ENCODE data around the gene CMKLR1. TPM values are rescaled to one million over a fixed set of nuclear protein-coding genes. Genes with fewer than 3 reads are reported as not detected.

CMKLR1 gene
- total and polyA plus RNA-seq, 10 of the 15 experiments (the other 5 are each of a cell fraction or from before 2014, with no cell fraction given): 13.8 to 52.3 (median 26.2) TPM

DNA sequence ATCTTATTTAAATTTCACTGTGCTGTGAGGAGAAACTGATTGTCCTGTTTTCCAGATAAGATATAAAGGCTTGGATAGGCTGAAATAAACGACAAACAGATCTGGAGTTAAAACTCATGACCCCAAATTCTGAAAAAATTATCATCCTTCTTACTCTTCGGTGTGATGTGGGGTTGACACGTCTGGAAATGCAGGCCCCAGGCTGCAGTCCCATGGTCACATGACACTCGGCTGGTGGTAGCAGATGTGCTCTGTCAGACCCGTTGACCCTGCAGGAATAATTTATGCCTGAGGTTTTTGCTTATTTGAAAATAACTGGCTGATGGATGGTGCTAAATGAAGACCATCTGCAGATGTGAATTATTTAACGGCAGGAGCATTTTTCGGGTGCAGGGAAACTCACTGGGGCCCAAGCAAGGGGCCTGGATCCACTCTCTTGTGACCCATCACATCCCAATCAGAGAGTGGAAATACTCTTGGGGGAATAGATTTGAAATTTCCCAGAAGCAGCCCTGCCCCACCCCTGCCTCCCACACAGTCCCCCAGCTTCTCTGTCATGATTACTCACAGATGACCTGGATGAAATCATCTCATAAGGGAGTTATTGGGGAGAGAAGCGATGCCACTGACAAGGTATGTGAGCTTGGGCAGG, 47.7 kb upstream of the CMKLR1 start:
- 27% methylated on average over 8 of the region's 8 CpGs for WGBS (ENCODE audit: insufficient coverage, insufficient replicate concordance, low lambda C conversion rate, missing lambda C conversion rate)
- no peak for FAIRE-seq

More for the DNA sequence above, 47.7 kb upstream of the CMKLR1 start:
- BruUV-seq (replicated peaks): no TSS peak
- CTCF ChIA-PET: no interaction called here
- Histone ChIP-seq H3K4me3 (no peak overlapping the region), H3K79me2 (ENCODE audit: control insufficient read depth, insufficient read depth, low read length) (no peaks in the 10 kb centered on the region), H4K20me1 (ENCODE audit: control insufficient read depth, insufficient read depth) (no peaks in the 10 kb centered on the region), H3K4me2 (ENCODE audit: control insufficient read depth, insufficient read depth) (no peak overlapping the region), H3K36me3 (ENCODE audit: control insufficient read depth in 2 of 2, insufficient read depth in 2 of 2, low read length in 1 of 2) (no peaks in the 10 kb centered on the region), H3K4me1 (ENCODE audit: control insufficient read depth, insufficient read depth, low read length) (no peaks in the 10 kb centered on the region), H3K9ac (ENCODE audit: control insufficient read depth, insufficient read depth, low read length) (no peak overlapping the region), H3K27ac (ENCODE audit: control insufficient read depth, insufficient read depth) (no peak overlapping the region), H3K9me3 (replicated peaks; ENCODE audit: control insufficient read depth, insufficient read depth, low read length) (peaks cover 2% of the 10 kb centered on the region; the same call in 2 of the 3 replicates), H3K27me3 (replicated peaks in 1 of 2; ENCODE audit: control insufficient read depth in 2 of 2, insufficient read depth in 2 of 2, low read length in 1 of 2) (no peaks in the 10 kb centered on the region), H2AFZ (ENCODE audit: control insufficient read depth, low read depth, low read length) (no peak overlapping the region)
- in situ Hi-C loops (cut with MboI) (no loop called here), intact Hi-C loops (cut with micrococcal nuclease; ENCODE audit: unreplicated experiment) (no loop called here)
- RAD21 ChIA-PET (ENCODE audit: unreplicated experiment): no interaction called here
- ATAC-seq (no peak), DNase-seq (ENCODE audit: low read depth, low spot score) (no peak)
- SMC1A ChIA-PET (ENCODE audit: uncharacterized antibody, unreplicated experiment): no interaction called here
- POLR2A ChIA-PET: no interaction called here
- TF ChIP-seq TBL1XR1 (IDR thresholded peaks at IDR 0.05; ENCODE audit: low read depth, low read length): no peak
- TF ChIP-seq POLR2A (IDR thresholded peaks at IDR 0.05; ENCODE audit: low read depth, low read length): no peak
- no peak for TF ChIP-seq RAD51 (IDR thresholded peaks at IDR 0.05)
- TF ChIP-seq SMARCA5 (IDR thresholded peaks at IDR 0.05): no peak
- TF ChIP-seq, protein P1, sequence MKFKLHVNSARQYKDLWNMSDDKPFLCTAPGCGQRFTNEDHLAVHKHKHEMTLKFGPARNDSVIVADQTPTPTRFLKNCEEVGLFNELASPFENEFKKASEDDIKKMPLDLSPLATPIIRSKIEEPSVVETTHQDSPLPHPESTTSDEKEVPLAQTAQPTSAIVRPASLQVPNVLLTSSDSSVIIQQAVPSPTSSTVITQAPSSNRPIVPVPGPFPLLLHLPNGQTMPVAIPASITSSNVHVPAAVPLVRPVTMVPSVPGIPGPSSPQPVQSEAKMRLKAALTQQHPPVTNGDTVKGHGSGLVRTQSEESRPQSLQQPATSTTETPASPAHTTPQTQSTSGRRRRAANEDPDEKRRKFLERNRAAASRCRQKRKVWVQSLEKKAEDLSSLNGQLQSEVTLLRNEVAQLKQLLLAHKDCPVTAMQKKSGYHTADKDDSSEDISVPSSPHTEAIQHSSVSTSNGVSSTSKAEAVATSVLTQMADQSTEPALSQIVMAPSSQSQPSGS (IDR thresholded peaks at IDR 0.05; ENCODE audit: low read length): no peak
- no peak for TF ChIP-seq SIN3A (IDR thresholded peaks at IDR 0.05; ENCODE audit: low read depth, low read length)
- no peak for TF ChIP-seq IKZF2 (IDR thresholded peaks at IDR 0.05)
- no peak for TF ChIP-seq HDAC2 (IDR thresholded peaks at IDR 0.05)
- TF ChIP-seq RAD21 (IDR thresholded peaks at IDR 0.05; ENCODE audit: insufficient read depth, low read depth, low read length): no peak
- TF ChIP-seq CBFB (IDR thresholded peaks at IDR 0.05; ENCODE audit: low read depth): no peak
- TF ChIP-seq, protein P2, sequence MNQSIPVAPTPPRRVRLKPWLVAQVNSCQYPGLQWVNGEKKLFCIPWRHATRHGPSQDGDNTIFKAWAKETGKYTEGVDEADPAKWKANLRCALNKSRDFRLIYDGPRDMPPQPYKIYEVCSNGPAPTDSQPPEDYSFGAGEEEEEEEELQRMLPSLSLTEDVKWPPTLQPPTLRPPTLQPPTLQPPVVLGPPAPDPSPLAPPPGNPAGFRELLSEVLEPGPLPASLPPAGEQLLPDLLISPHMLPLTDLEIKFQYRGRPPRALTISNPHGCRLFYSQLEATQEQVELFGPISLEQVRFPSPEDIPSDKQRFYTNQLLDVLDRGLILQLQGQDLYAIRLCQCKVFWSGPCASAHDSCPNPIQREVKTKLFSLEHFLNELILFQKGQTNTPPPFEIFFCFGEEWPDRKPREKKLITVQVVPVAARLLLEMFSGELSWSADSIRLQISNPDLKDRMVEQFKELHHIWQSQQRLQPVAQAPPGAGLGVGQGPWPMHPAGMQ (IDR thresholded peaks at IDR 0.05; ENCODE audit: borderline replicate concordance): no peak
- no peak for TF ChIP-seq GABPA (IDR thresholded peaks at IDR 0.05; ENCODE audit: low read depth)
- TF ChIP-seq GATAD2B (conservative IDR thresholded peaks at IDR 0.05; ENCODE audit: low read depth): no peak
- TF ChIP-seq, protein P3, sequence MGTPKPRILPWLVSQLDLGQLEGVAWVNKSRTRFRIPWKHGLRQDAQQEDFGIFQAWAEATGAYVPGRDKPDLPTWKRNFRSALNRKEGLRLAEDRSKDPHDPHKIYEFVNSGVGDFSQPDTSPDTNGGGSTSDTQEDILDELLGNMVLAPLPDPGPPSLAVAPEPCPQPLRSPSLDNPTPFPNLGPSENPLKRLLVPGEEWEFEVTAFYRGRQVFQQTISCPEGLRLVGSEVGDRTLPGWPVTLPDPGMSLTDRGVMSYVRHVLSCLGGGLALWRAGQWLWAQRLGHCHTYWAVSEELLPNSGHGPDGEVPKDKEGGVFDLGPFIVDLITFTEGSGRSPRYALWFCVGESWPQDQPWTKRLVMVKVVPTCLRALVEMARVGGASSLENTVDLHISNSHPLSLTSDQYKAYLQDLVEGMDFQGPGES (IDR thresholded peaks at IDR 0.05): no peak
- no peak for TF ChIP-seq EP300 (IDR thresholded peaks at IDR 0.05; ENCODE audit: borderline replicate concordance in 1 of 2, control insufficient read depth in 1 of 2, low read depth in 2 of 2, low read length in 2 of 2)
